Skin epidermis (tissue), 12 donors: ENCODE data around the gene LRRC38.
"Not testable (repeated sequence)": the region's sequence is repeated elsewhere in the genome, so short reads cannot be mapped to it uniquely, and the experiment has no call there.

Experiments
- H3K27ac ChIP-seq, 21 experiments: fragments of 200-600 bp; sonication (generic) in 11 of 21; one replicate each; pipeline ENCODE4 v1.5.0; 2020; ENCODE audit warnings: mild to moderate bottlenecking in 3 of 21, inconsistent platforms in 2 of 21, moderate library complexity in 2 of 21
- H3K4me3 ChIP-seq, 7 experiments: fragments of 200-600 bp; sonication (generic) in 2 of 7; one replicate each; pipeline ENCODE4 v1.5.0; 2020; ENCODE audit warnings: inconsistent platforms in 2 of 7, mild to moderate bottlenecking in 2 of 7, moderate library complexity in 1 of 7

Gene LRRC38

GRCh38 chr1:13513895-13514546 lies at the start of gene LRRC38:
TSS of gene LRRC38 (minus strand) at chr1:13514003. CDS start at chr1:13513593, 410 bp downstream.
- H3K4me3 ChIP-seq = peak within 1 kb of the TSS in 1 of 7 experiments; percentile 26
- H3K27ac ChIP-seq = no peak within 1 kb of the TSS

DNA sequence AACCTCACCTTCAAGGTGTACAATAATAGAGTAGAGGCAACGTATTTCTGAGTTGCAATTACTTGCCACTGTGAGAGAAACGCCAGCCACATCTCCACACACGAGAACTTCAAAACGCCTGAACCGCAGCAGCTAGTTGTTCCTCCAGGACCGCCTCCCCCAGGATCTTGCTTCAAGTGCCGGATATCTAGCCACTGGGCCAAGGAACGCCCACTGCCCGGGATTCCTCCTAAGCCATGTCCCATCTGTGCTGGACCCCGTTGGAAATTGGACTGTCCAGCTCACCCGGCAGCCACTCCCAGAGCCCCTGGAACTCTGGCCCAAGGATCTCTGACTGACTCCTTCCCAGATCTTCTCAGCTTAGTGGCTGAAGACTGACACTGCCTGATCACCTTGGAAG lies 49.2 kb upstream of the LRRC38 start:
- H3K27ac ChIP-seq, H3K4me3 ChIP-seq: not testable (repeated sequence)

DNA sequence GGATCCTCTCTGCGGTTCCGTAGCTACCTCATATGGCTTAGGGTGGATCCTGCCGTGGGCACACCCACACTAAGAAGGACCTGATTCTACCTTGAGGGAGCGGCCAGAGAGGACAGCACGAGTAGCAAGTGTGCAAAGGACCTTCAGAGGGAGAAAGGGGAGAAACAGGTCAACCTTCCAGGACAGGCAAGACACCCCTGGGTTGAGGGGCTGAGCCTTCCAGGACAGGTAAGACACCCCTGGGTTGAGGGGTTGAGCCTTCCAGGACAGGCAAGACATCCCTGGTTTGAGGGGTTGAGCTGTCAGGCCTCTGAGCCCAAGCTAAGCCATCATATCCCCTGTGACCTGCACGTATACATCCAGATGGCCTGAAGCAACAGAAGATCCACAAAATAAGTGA lies 46.7 kb upstream of the LRRC38 start:
- H3K4me3 ChIP-seq = no peak overlapping the region
- H3K27ac ChIP-seq = no peak overlapping the region

GRCh38 chr1:13556224-13556764 lies 42.5 kb upstream of the LRRC38 start:
- Histone ChIP-seq H3K4me3 (no peak overlapping the region), H3K27ac (no peak overlapping the region)

DNA sequence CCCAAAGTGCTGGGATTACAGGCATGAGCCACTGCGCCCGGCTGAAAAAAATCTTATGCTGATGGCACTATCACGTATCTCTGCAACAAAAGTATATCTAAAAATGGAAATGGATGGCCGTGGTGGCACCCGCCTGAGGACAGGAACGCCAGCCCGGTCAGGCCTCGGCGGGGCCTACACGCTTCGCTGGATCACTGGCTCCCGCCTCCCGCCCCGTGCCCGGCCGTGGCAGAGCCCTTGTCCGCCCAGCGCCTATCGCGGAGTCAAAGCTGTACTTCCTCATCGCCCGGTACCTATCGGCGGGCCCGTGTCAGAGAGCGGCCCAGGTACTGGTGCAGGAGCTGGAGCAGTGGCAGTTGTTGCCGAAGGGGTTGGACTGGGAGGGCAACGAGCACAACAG lies 41.0 kb upstream of the LRRC38 start:
- no peak overlapping the region for H3K4me3 ChIP-seq
- no peak overlapping the region for H3K27ac ChIP-seq

DNA sequence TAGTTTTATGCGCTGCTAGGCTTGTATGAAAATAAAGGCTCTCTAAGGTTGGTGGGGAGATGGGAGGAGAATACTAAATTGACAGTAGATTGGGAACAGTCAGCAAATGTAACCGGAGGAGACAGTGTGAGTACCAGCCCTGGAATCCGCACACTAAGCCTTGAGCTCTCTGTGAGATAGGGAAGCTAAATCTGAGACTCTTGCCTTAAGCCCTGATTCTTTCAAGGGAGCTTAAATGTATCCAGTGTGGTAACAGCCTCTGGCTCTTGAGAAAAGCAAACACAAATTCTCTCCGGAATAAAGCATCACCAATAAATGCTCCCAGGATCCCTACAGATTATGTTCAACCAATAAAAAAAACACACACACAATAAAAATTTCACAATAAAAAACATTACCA lies 36.9 kb upstream of the LRRC38 start:
- Histone ChIP-seq H3K27ac (no peak overlapping the region), H3K4me3 (no peak overlapping the region)

- Histone ChIP-seq H3K4me3 (no peak overlapping the region), H3K27ac (no peak overlapping the region)
Measured at GRCh38 chr1:13549521-13549920, 35.7 kb upstream of the LRRC38 start.

DNA sequence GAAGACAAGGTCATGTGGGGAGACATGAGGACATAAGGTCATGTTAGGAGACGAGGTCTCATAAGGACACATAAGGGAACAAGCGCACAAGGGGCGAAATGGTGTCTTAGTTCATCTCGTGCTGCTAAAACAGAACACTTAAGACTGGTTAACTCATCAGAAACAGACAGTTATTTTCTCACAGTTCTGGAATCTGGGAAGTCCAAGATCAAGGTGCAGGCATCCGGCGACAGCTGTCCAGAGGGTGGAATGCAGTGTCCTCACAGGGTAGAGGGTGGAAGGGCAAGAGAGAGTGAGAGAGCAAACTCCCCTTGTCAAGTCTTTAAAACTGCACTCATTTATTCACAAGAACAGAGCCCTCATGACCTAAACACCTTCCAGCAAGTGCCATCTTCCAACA lies 35.2 kb upstream of the LRRC38 start:
- H3K27ac ChIP-seq = no peak overlapping the region
- no peak overlapping the region for H3K4me3 ChIP-seq

DNA sequence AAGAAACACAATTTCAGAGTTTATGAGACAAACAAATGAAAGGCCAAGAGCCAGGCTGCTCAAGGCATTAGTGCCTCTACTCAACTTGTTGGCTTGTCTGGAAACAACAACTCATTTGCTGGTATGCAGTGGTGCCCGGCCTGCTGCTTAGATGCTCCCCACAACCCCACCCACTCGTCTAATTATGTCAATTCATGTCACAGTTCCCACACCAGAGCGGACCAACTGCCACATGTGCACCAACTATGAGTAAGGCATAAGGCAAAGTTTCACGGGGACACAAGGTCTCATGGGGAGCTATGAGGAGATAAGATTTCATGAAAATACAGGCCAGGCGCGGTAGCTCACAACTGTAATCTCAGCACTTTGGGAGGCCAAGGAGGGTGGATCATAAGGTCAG lies 34.5 kb upstream of the LRRC38 start:
- Histone ChIP-seq H3K4me3 (no peak overlapping the region), H3K27ac (no peak overlapping the region)

DNA sequence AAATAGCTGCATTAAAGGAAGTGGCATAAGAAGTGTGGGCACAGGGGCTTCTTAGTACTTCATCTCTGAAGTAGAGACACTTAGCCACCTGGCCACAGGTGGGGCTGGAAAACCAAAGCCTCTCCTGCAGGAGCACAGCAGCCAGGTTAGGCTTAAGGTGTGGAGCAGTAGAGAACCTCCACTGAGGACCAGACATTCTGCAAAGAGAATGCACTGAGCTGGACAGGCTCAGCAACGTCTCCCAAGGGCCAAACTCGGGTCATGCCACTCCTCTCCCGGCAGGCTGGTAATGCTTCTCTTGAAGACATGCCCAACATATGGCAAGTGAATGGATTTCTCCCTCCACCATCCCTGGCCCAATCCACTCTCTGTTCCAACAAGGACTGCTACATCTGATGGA lies 33.0 kb upstream of the LRRC38 start:
- H3K4me3 ChIP-seq = no peak overlapping the region

GRCh38 chr1:13544221-13544556 lies 30.4 kb upstream of the LRRC38 start:
- H3K4me3 ChIP-seq = no peak overlapping the region
- peak overlapping the region in 2 of 21 experiments; percentile 3 to 50 for H3K27ac ChIP-seq

More for the DNA sequence above, 33.0 kb upstream of the LRRC38 start:
- no peak overlapping the region for H3K27ac ChIP-seq

- Histone ChIP-seq H3K27ac (peak overlapping the region in 7 of 21 experiments; percentile 0 to 81 (median 31)), H3K4me3 (no peak overlapping the region)
Measured at GRCh38 chr1:13543451-13544220, 29.8 kb upstream of the LRRC38 start.

- H3K4me3 ChIP-seq = no peak overlapping the region
- H3K27ac ChIP-seq = peak overlapping the region in 2 of 21 experiments; percentile 22 to 64
Measured at GRCh38 chr1:13541435-13542215, 27.8 kb upstream of the LRRC38 start.

- Histone ChIP-seq H3K4me3 (no peak overlapping the region), H3K27ac (peak overlapping the region in 3 of 21 experiments; percentile 6 to 64 (median 22))
Measured at GRCh38 chr1:13540866-13541265, 27.1 kb upstream of the LRRC38 start.

- Histone ChIP-seq H3K4me3 (no peak overlapping the region), H3K27ac (no peak overlapping the region)
Measured at GRCh38 chr1:13539683-13540082, 25.9 kb upstream of the LRRC38 start.

DNA sequence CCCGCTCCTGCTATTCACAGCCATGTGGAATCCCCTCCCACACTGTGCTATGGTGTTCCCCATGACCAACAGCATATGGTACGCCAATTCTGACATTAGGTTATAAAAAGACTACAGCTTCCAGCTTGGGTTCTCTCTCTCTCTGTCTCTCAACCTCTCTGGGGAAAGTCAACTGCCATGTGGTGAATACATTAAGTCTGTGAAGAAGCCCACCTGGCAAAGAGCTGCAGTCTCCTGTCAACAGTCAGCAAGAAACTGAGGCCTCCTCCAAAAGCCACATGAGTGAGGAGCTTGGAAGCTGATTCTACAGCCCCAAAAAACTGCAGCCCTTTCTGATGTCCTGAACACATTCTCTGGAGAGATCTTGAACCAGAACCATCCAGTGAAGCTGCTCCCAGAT lies 25.0 kb upstream of the LRRC38 start:
- Histone ChIP-seq H3K4me3 (no peak overlapping the region), H3K27ac (no peak overlapping the region)

DNA sequence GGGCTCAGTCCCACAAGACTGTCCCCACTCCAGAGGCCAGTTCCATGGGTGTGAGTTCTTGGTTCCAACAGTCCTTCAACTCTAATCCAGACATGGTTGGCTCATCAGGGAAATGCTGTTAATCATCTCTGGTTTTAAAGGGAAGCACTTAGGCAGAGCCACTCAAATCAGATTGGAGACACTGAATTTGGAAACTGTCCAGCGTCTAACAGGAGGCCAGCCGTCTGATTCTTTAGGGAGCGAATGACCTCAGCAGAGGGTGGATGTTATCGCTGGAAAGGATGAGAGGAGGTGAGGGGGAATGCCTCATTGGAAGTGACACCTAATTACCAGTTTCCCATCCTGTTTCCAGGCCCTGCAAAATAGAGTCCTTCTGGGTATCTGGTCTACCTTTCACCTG lies 22.8 kb upstream of the LRRC38 start:
- Histone ChIP-seq H3K4me3 (no peak overlapping the region), H3K27ac (no peak overlapping the region)

- H3K4me3 ChIP-seq = no peak overlapping the region
- H3K27ac ChIP-seq = no peak overlapping the region
Measured at GRCh38 chr1:13535227-13535626, 21.4 kb upstream of the LRRC38 start.

- no peak overlapping the region for H3K27ac ChIP-seq
- H3K4me3 ChIP-seq = no peak overlapping the region
Measured at GRCh38 chr1:13528320-13528719, 14.5 kb upstream of the LRRC38 start.

DNA sequence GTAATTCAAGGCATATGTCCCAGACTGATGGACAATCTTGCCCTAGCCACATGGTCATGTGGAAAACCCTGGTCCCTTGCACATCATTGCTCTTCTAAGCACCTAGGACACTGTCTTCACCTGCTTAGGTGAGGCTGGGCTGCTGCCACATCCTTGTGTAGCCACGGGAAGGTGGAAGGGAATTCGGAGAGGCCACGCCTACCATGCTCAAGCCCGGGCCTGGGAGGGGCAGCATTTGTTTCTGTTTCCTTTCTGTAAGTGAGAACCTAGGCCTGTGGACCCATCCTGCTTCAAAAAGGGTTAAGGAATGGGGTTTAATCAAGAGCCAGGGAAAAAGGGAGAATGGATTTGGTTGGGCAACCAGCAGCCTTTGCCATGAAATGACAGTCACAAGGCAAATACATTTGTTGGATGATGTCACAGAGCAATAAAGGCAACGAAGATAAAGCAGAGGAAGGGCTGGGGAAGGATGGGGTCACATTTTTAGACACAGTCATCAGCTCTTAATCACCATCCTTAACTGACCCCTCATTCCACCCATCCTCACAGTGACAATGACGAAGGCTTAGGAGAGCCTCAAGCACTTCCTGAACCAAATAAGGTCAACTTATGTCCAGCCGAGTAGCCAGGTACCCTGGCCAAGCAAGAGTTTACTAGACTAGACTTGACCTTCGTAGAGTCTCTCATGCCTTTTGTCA lies 10.1 kb upstream of the LRRC38 start:
- no peak overlapping the region for H3K27ac ChIP-seq
- no peak overlapping the region for H3K4me3 ChIP-seq
